Eye (tissue), 1 donor: Measurements from ENCODE around the gene ROMO1.
"Not testable (repeated sequence)": the region's sequence is repeated elsewhere in the genome, so short reads cannot be mapped to it uniquely, and the experiment has no call there.

Experiments
- DNase-seq: peaks from one replicate; pipeline ENCODE4 v3.0.0-alpha.2; 2015

ROMO1 gene

DNA sequence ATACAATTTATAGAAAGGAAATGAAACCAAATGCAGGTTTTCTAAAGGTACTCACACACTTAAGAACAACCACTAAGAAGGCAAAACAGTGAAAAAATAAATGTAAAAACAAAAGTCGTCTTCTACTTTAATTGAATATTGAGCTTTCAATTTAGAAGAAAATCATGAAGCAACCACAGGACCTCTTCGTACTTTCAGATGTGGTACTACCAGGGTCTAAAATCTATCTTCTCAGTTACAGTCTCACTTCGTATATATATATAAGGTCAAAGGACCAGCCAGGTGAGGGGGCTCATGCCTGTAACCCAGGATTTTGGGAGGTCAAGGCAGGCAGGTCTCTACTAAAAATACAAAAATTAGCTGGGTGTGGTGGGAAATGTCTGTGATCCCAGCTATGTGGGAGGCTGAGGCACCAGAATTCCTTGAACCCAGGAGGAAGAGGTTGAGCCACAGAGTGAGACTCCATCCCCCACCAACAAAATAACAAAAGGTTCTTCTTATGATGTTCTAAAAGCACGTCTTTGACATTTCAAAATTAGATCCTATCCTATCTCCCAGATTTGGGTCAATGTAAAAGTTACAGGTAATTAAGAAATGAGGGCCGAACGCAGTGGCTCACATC, 12.5 kb downstream of the ROMO1 start:
- no peak for DNase-seq

- DNase-seq, result not testable (repeated sequence)
These were observed 13.9 kb downstream of the ROMO1 start for GRCh38 chr20:35713120-35713519.

DNA sequence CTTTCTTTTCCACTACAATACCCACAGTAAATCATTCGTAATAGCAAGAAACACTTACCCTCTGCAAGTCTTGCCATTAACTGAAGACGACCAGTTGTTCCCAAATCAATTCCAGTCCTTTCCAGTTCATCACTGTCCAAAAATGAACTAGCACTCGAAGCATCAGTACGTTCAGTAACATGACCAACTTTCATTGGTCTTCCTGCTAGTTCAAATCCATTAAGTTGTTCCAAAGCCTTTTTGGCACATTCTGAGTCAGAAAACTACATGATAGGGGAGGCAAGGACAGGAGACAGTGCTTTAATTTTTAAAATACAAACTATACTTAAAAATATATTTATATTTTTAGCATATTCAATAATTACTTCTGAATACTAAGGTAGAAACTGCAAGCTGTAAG, 14.9 kb downstream of the ROMO1 start:
- DNase-seq, result no peak

DNA sequence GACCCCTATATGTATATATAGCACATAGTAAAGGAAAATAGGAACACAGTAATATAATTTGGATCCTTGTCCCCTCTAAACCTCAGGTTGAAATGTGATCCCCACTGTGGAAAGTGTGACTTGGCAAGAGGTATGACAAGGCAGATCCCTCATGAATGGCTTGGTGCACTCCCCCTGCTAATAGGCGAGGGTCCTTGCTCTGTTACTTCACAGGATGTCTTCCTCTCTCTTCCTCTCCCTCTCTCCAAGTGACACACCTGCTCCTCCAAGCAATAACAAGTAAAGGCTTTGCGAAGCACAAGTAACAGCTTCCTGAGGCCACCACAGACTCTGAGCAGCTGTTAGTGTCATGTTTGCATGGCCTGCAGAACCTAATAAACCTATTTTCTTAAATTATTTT, 16.4 kb downstream of the ROMO1 start:
- DNase-seq, result no peak

- DNase-seq, result no peak
These were observed 17.1 kb downstream of the ROMO1 start for GRCh38 chr20:35716330-35716729.

- DNase-seq, result not testable (repeated sequence)
These were observed 19.1 kb downstream of the ROMO1 start for GRCh38 chr20:35718321-35718720.

- no peak for DNase-seq
These were observed 19.9 kb downstream of the ROMO1 start for GRCh38 chr20:35718972-35719635.

DNA sequence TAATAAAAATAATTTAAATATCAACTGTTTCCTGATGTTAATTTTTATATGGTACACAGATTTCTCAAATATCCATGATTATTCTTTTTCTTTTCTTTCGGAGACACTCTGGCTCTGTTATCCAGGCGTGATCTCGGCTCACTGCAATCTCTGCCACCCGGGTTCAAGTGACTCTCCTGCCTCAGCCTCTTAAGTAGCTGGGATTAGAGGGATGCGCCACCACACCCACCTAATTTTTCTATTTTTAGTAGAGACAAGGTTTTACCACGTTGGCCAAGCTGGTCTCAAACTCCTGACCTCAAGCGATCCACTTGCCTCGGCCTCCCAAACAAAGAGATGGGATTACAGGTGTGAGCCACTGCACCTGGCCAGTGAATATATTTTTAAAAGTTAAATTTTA, 20.5 kb downstream of the ROMO1 start:
- DNase-seq, result no peak

- DNase-seq, result no peak
These were observed 21.2 kb downstream of the ROMO1 start for GRCh38 chr20:35720165-35721123.

- no peak for DNase-seq
These were observed 22.0 kb downstream of the ROMO1 start for GRCh38 chr20:35721219-35721618.

DNA sequence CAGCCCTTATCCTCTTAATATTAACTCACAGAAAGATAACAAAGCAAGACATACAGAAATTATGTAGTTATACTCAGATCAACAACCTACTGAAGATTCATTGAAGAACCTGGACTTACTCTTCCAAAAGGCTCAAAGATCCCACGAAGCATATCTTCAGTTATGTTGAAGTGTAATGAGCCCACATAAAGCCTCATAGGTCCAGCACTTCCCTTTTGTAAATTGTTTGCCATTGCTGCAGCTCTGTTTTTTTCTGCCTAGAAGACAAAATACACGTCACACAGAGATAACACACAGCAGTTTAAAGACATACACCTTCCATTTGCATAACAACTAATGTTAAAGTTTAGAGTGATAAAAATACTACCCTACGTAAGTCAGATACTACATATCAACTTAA, 22.4 kb downstream of the ROMO1 start:
- no peak for DNase-seq

GRCh38 chr20:35723275-35723639, 24.1 kb downstream of the ROMO1 start:
- not testable (repeated sequence) for DNase-seq

DNA sequence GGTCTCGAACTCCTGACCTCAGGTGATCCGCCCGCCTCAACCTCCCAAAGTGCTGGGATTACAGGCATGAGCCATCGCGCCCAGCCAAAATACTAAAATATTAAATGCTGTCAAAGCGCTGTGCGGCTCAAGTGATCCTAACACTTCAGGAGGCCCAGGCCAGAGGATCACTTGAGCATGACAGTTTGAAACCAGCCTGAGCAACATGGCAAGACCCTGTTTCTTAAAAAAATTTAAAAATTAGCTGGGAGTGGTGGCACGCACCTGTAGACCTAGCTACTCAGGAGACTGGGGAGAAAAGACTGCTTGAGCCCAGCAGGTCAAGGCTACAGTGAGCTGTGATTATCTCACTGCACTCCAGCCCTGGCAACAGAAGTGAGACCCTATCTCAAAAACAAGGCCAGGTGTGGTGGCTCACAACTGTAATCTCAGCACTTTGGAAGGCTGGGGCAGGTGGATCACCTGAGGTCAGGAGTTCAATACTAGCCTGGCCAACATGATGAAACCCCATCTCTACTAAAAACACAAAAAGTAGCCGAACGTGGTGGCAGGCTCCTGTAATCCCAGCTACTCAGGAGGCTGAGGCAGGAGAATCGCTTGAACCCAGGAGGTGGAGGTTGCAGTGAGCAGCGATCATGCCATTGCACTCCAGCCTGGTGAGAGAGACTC, 24.6 kb downstream of the ROMO1 start:
- not testable (repeated sequence) for DNase-seq

- DNase-seq, result no peak
These were observed 25.4 kb downstream of the ROMO1 start for GRCh38 chr20:35724321-35725230.

DNA sequence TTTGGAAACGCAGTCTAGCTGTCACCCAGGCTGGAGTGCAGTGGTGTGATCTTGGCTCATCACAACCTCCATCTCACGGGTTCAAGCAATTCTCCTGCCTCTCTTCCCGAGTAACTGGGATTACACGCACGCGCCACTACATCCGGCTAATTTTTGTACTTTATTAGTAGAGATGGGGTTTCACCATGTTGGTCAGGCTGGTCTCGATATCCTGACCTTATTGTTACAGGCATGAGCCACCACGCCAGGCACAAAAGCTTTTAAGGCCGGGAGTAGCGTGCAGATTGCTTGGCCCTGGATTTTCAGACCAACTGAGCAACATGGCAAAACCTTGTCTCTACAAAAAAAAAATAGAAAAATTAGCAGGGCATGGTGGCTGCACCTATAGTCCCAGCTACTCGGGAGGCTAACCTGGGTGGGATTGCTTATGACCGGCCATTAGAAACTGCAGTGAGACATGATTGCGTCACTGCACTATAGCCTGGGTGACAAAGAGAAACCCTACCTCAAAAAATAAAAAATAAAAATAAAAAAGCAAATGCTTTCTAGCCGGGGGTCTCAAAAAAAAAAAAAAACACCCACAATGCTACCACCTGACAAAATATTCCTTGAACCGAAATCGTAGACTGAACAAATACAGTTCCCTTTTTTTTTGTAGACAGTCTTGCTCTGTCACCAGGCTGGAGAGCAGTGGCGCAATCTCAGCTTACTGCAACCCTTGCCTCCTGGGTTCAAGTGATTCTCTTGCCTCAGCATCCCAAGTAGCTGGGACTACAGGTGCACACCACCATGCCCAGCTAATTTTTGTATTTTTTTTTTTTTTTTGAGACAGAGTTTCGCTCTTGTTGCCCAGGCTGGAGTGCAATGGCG, 27.9 kb downstream of the ROMO1 start:
- no peak for DNase-seq

- DNase-seq, result no peak
These were observed 30.1 kb downstream of the ROMO1 start for GRCh38 chr20:35729283-35729807.

DNA sequence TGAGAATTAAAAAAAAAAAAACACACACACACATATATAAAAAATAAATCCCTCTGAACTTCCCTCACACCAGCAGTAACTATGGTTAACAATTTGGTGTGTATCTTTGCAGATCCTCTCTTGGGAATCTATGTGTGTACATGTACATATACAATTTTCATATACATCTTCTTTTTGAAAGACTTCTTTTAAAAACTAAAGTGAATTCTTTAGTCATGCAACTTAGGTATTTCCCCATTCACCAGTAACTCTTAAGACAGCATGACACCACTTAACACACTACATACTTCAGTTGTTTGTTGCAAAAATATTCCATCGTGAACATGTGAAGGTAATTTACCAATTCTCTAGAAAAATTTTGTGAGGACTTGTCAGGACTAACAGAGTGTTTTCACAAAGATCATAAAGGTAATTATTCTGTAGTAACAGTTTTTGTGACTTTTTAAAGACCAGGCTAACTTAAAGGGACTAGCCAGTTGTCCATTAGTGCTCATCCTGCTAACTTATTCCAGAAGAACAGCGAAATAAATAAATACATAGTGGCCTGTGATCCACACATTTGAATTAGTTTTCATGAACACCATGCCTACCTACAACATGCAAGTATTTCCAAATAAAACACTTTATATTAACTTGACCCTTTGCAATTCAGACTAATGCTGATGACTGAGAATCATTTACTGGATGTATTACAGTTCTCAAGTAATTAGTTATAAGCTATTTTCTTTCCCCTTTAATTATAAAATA, 30.8 kb downstream of the ROMO1 start:
- no peak for DNase-seq

- no peak for DNase-seq
These were observed 31.6 kb downstream of the ROMO1 start for GRCh38 chr20:35730583-35731468.

- no peak for DNase-seq
These were observed 32.2 kb downstream of the ROMO1 start for GRCh38 chr20:35731469-35731788.
